DMS114 treated with DMSO at 0.1 percent for 48 hours (cell line): ENCODE data around the gene CCR3.

Source experiments
- DNase-seq: peaks from one replicate; lab custom pipeline; 2025; ENCODE audit not compliant: unreplicated experiment; lab: John Stamatoyannopoulos, UW

The CCR3 gene

DNA sequence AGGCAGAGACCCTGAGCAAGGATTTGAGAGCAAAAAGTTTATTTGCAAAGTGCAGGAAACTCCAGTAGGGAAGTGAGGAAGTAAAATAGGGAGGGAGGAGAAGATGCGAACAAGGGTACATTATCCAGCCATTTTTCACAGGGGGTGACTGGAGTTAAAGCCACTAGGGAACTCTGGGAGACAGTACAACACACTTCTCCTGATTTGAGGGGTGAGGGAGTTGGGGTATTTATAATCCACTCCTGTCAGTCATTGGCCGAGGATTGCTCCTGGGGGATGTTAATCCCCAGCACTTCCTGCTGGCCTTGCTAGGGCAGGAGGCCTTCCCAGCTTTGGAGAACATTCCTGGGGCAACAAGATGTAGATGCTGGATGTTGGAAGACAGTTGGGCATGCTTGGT lies 28.2 kb downstream of the CCR3 start:
- DNase-seq = no peak

DNA sequence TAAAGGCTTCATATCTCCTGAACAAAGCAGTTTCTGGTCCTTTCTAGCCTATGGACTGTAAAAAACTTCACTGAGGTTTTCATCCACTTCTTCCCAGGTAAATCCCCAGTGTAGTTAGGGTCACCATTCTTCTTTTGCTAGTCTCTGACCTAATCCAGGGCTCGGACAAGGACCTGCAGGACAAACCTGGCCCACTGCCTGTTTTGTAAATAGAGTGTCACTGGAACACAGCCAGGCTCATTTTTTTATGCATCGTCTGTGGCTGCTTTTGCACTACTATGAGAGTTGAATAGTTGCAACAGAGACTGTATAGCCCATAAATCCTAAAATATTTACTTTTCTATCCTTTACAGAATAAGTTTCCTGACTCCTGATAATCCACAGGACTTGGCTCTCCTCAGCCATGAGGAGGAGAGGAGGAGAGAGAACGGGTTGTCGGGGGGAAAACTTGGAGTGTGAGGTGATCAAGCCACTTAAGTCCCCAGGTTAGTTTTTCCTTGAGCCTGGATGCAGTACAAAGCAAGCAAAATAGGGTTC lies 29.0 kb downstream of the CCR3 start:
- no peak for DNase-seq

DNA sequence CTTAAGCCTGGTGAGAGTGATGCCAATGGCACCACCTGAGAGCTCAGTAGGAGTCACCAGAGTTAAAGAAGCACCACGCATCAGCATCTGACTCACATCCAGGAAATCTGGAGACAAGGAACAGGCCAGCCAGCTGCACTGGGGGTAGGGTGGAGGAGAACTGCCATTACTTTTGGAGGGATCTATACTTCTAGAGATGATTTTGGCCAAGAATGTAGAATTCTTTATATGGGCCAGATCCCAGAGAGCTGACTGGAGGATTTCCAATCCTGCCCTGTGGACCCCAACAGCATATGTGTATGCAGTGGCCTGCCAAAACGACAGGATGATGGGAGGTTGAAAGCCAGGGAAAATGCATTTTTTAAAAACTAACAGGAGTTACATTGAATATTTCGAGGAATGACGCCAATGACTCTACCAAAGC lies 29.8 kb downstream of the CCR3 start:
- no peak for DNase-seq

DNA sequence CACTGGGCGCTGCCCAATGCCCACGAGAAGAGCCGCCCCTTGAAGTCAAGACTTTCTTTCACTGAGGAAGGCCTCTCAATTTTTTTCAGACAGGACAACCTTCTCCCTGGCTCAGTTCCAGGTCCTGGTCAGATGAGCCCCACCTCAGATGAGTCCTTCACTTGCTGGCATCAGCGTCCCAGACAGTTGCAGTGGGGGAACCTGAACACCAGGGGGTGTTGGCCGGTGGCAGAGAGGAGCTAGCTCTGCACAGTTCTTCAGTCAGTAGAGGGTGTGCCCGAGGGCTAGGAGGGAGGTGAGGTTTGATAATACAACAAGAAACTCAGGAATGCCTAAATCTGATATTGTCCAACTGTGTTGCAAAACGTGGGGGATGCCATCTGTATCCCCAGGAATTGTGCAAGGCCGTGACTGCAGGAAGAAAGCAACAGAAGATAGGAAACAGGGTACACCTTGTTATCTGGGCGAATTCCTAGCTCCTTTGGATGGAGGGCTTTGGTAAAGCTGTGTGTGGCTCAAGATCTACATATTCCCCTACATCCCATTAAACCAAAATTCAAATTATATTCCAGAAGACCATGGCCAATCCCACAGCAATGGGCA lies 34.3 kb downstream of the CCR3 start:
- no peak for DNase-seq

DNA sequence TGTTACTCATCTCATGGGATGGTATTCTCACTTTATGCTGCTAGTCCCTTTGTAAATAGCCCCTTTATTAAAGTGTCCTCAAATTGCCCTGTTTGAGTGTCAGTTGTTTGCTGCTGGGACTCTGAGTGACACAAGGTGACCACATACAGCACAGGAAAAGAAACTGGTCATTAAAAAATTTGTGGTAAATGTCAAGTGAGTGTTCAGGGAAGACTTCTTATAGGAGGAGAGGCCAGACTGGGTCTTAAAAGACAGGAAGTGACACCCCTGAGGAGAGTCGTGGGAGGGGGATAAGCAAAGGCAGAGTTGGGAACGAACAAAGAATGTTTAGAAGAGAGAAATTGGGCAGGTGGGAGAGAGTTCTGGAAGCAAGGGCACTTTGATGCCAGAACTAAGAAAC lies 35.2 kb downstream of the CCR3 start:
- DNase-seq = no peak

DNA sequence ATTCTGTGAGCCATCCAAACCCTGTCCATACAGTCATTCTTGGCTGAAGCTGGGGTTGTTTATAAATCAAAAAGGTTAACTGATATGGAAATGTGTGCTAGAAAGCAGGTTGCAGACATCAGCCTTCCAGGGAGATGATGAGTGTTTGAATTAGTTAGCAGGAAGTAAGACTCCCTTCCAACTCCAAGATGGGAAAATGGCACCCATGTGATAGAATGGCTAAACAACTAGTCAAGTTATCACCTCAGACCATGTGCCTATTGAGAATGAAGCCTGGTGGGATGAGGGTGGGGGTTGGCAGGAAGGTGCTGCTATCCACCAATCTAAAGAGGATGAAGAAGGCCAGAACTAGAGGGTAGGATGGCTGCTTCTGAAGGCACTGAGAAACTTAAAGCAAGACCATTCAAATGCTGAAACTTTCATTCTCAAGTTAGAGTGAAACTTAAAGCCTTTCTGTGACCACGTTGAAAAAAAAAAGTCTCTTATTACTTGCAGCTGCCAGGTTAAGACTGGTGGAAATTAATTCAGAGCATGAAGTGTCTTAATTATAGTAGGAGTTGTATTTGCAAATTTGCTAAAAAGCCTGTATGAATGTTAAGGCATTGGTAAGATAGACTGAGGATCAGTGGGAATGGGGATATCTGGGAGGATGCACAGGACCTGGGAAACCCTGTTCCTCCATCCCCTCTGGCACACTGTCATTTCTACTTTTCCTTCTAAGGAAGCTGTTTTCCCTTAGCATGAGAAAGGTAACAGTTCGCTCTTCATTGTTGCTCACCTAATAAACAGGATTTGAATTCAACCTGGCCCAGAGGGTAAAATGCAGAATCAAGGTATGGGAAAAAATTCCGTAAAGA lies 36.8 kb downstream of the CCR3 start:
- no peak for DNase-seq

DNA sequence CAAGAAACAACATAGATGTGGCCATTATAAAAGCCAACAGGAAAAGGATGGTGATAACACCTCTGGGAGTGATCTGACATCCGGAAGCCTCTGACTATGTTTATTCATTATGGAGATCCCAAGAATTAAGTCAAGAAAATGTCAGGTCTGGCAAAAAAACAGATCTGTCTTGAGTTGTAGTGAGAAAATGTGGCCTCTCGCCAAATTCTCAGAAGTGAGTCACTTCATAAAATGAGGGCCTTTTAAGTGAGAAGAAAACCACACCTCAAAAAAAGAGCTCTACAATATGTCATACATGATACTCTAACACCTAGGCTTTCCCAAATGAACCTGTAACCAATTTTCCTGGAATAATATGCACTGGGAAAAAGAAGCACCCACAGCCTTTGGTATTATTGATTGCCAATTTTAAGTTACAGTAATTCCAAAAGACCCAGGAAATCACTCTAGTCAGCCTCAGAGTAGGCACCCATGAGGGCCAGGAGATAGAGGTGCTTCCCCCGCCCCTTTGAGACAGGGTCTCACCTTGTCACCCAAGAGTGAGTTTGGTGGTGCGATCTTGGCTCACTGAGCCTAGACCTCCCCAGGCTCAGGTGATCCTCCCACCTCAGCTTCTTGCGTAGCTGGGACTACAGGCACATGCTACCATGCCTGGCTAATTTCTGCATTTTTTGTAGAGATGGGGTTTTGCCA lies 38.0 kb downstream of the CCR3 start:
- no peak for DNase-seq

DNA sequence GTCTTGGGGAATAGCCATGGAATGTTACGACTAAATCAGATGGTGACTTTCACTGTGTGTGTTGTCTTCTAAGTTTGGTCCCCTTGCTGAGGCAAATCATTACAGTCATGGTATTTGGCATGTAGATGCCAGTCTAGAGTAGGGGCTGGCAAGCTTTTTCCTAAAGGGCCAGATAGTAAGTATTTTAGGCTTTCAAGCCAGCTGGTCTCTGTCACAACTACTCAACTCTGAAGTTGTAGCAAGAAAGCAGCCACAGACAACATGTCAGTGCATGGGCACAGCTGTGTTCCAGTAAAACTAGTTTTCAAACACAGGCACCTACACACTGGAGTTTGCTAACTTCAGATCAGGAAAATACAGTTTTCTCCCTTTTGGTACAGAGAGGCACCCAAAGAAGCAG lies 39.3 kb downstream of the CCR3 start:
- no peak for DNase-seq

DNA sequence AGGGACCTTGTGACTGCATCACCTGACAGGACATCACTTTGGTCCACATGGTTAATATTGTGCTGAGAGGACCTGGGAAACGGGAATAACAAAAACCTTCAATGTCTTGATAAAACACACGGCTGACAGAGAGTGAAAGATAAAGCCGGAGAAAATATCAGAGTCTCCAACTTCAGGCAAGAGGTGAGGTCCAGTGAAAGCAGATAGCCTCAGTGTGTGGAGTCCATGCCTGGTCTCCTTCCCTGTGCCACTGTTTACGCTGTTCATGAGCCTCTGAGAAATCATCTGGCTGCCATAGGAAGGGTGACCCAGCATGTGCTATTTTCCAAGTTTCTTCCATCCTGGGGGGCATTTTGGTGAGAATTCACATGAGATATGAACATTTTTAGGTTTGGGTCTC lies 39.8 kb downstream of the CCR3 start:
- DNase-seq = no peak

DNA sequence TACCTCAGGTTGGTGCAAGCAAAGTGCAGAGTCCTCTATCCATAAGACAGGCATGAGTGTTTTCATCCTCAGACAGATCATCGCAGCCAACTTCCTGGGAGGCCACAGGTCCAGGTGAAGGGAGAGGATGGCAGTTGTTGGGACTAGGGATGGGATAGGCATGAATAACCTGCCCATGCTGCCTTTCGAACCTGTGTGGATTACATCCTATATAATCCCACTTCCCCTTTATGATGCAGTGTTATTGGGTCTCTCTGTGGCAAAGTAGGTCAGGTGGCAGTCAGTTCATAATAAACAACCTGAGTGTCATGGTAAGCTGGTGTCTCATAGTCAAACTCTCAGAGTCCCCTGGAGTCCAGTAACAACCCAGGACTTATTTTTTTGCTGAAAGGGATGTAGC lies 40.4 kb downstream of the CCR3 start:
- DNase-seq = no peak

DNA sequence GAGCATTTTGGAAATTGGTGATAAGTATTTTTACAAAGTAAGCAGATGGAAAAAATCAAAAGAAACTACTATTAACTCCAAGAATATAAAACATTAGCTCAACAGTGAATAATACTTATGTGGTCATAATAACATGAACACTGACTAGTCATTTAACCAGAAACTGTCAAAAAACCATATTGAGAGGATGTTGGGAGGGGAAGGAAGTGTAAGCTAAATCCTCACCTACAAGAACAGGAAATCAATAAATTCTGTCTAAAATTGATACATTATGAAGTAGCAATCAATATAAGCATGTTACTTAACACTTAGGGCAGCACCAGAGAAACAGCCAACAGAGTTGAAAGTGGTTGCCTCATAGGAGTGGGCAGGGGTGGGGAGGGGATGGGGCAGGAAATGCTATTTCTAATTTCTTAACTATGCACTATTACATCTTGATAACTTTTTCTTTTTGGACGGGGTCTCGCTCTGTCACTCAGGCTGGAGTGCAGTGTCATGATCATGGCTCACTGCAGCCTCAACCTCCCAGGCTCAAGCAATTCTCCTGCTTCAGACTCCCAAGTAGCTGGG lies 41.7 kb downstream of the CCR3 start:
- no peak for DNase-seq

DNA sequence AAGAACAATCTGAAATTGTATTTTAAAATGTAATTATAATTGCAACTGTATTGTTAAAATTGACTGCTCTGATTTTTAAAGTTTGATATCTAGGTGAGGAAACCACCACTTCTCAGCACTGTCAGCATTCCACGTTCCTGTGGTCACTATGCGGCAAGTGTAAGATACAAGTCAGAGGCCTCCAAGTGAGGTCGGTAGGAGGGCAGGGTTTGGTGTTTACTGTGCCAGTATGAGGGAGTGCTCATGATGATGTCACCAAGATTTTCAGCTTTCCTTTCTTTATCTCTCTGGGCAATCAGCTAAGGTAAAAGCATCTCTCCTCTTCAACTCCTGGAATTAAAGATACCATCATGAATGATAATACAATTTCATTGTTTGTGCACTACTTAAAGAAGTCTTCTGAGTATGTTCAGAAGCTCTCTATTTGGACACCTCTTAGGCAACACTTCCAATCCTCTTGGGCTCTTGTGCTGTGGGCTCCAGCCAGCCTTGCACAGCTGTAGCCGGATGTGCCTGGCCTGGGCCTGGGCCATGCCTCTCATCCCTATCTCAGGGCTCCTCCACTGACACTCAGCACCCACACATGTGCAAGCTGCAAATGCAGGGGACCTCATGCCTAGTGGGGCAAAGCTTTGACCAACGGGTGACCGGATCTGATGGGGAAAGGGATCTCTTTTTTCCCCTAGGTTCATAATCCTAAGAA lies 42.9 kb downstream of the CCR3 start:
- DNase-seq = no peak

DNA sequence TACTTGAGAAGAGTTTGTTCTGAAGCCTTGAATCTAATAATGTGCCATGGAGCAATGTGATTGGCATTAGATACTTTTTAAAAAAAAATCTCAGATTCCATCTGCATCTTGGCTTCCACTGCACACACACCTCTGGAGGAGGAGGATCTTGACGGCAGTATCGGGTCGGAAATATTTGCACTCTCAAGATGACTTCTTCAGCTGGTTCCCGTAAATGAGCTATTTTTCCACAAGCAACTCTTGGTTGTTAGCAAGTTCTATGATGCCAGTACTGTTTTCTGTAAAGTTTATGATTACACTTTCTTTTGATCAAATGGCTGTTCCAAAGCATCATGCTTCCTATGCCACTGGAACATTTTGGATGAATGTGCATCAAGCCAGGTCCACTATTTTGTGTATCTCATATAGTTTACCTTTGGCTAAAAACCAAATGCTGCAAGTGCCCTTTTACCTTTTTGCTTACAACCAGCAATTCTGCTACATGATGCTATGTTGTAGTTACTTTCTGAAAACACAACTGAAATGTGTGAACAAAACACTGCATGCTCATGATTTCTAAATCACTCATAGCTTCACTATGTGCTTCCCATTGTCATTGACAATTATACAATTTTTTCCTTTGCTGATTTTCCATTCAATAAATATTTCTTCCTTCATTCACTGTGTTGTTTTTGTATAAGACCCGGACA lies 43.8 kb downstream of the CCR3 start:
- no peak for DNase-seq

DNA sequence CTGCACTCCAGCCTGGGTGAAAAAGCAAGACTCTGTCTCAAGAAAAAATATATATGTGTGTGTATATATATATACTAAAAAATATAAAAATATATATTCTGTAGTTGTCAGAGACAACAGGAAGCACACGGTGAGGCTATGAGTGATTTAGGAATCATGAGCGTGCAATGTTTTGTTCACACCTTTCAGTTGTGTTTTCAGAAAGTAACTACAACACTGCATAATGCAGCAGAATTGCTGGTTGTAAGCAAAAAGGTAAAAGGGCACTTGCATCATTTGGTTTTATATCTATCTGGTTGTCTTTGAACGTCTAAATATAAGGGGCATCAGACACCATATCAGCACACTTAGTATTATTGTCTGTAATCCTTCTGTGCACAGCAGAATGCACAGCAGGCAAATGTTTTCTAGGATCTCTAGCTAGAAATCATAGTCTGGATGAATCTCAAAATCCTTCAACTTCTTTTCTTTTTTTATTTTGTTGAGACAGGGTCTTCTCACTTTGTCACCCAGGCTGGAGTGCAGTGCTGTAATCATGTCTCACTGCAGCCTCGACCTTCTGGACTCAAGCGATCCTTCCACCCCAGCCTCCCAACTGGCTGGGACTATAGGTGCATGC lies 44.8 kb downstream of the CCR3 start:
- no peak for DNase-seq

DNA sequence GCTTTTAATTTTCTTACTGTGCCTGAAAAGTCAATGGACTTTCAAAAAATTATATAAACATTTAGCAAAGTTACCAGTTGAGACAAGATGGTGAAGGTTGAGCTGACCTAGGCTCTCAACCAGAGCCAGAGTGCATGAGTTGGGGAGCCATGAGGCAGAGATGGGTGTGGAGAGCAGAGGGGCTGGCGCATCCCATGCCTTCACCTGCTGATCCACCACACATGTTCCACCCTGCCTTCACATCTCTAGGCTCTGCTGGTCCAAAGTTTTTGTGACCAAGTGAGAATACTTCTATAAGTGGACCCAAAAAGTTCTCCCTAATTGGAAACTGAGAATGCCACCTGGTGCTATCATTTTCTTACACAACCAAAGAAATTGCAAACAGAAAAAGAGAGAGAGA lies 47.3 kb downstream of the CCR3 start:
- no peak for DNase-seq

DNA sequence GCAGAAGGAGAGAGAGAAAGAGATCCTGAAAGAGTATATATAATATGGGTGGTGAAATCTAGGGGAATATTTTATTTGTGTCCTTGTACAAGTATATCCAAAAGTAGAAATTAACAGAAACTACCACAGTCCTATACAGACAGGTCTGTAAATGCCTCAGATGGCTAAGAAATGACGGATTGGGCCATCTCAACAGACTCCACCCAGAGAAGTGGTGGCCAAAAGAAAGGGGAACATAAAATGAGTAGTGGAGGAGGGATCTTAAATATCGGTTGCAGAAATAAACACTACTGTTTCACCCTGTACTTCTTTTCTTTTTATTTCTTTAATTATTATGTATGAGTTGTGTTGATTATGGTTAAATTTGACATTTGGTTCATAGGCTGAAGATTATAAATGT lies 47.7 kb downstream of the CCR3 start:
- no peak for DNase-seq

DNA sequence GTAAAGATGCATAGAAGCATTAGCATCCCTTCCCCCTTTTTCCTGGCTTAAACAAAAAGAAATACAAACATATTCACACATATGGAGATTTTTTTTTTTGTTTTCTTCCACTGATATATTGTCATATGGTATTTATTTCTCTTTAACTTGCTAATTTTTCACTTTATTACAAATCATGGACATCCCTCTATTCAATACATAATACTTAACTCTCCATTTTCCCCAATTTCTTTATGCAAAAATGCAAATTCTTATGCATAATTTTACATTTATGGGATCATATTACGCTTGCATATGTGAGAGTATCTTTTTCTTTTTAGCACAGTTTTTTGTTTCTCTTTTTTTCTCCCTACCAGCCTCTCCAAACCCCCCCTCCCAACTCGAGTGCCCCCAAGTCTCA lies 48.8 kb downstream of the CCR3 start:
- DNase-seq = no peak

DNA sequence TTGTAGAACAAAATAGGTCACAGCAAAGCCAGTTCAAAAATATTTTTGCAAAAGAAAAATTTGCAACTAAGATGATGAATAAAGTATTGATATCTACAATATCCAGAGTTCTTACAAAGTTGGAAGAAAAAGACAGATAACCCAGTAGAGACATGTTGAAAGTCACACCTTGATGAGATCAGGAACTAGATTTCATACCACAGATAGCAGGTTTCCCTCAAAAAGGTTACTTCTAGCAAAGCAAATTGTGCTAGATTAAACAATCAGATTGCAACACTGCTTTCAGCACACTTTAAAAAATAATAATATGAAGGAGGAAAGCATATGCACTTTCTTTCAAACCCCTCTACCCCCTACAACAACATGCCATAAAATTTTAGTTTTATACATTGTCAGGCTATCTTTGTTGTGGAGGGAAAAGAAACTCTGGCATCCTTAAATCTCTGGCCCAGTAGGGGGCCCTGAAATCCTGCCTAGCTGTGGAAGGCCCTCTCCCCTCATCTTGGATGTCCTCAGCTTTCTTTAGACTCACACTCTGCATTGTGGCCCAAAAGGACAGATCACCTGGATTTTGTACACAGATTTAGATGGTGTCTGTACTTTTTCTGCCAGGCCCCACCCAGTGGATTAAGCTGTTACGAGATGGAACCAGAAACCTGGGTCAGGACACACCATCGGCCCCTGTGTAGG lies 50.9 kb downstream of the CCR3 start:
- DNase-seq = no peak
